HG02885 (cell line): Measurements from ENCODE around the gene PNCK.
"Not testable (repeated sequence)": the region's sequence is repeated elsewhere in the genome, so short reads cannot be mapped to it uniquely, and the experiment has no call there.

Experiments
- ATAC-seq: cut with Tn5 transposase; IDR thresholded peaks from one replicate; pipeline ENCODE4 v1.9.1; 2021; ENCODE audit warnings: mild to moderate bottlenecking; ENCODE audit not compliant: unreplicated experiment, poor library complexity

PNCK gene

DNA sequence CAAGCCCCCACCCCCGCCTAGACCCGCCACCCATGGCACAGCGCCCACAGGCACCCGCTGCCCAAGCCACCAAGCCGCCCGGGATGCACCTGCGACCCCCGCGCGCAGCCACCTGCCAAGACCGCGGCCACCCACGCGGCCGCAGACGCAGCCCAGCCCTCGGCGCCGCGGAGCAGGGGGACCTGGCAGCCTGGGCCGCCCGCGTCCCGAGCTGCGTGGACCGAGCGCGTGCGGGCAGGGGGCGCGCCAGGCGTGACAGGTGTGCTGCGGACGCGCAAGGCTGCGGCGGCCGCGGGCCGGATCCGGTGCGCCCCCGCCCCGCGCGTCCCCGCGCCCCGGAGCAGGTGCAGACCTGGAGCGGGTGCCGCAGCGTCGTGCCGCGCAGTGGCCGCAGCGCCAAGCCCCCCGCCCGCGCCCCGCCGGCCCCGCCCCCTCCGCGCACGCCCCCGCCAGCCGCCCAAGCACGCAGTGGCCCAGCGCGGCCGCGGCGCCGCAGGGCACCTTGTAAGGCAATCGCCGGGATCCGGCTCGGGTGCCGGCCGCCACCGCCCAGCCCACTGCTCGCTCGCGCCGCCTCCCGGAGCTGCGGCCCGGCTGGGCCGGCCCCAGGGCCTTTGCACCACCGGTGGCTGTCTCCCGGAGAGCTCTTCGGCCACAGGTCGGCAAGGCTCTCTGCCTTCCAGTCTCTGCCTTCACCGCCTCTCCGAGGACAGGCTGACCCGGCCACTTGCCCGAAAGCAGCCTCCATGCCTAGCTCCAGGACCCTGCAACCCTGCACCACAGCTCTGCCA lies at the start of gene PNCK:
Gene PNCK (minus strand): TSS at position 386 of the 791 bp plus-strand sequence. CDS start 737 bp downstream, outside the sequence.
- no peak for ATAC-seq

DNA sequence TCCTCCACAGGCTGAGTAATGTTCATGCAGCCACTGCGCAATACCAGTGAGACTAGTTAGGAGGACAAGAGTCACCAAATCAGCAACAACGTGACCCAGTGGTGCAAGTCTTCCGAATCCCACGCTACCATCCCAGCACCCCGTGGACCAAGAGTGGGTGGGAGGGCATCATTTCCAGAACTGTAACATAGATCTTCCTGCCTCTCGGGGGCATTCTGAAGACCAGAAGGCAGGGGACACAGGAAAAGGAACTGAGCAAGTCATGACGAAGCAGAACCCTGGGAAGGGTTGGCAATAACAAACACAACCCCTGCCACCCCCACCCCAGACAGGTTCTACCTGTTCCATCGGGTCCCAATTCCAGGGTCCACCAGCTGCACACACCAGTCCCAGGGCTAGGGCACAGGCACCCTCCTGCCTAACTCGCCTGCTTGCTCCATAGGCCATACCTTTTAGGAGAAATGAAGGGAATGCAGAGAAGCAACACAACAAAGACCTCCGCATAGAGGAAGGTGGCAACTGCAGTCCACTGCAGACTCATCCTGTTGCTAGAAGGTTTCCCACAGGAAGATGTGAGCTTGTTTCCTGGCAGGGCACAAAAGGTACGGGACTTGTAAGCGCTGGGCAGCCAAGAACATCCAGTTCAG lies 49.2 kb upstream of the PNCK start:
- no peak for ATAC-seq

DNA sequence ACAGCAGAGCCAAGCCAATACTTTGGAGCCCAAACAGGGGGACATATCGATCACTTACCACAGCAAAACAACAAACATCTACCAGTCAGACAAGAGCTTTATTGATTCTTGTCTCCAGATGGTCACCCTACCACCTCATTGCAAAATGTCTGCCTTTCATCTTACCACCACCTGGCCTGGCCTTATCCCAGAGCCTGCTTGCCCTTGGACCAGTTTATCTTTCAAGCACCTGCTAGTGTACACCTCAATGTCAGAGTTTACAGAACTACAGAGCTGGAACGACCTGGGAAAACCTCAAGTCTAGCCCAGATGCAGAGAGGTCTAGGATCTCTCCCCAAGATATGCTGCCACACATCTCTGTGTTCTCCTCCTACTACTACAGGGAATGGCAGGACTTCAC lies 46.1 kb upstream of the PNCK start:
- no peak for ATAC-seq

DNA sequence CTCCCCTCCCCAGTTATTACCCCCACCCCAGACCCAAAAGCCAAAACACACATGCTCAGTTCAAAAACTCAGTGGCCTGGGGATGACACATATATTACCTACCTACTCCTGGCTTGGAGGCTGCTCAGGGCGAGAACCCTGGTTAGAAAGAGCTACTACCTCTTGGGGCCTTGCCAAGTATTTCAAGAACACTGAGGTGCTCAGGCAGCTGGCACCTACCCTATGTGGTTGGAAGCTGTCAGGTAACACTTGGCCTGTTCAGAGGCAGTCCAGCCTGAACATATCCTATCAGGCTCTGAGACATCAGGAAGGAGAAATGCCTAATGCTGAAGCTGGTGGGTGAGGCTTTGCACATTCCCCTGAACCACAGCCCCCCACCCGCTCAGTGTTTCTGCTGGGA lies 45.6 kb upstream of the PNCK start:
- no peak for ATAC-seq

DNA sequence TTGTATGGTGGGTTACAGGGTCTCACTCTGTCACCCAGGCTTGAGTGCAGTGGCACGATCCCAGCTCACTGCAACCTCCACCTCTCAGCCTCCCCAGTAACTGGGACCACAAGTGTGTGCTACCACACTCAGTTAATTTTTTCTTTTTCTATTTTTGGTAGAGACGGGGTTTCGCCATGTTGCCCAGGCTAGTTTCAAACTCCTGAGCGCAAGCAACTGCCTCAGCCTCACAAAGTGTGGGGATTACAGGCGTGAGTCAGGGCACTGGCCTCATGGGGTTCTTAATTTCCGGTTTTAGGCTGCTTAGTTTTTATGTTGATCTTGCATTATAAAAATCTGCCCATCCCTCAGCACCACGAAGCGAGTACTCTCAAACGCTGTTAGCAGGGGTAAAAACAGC lies 43.8 kb upstream of the PNCK start:
- no peak for ATAC-seq

DNA sequence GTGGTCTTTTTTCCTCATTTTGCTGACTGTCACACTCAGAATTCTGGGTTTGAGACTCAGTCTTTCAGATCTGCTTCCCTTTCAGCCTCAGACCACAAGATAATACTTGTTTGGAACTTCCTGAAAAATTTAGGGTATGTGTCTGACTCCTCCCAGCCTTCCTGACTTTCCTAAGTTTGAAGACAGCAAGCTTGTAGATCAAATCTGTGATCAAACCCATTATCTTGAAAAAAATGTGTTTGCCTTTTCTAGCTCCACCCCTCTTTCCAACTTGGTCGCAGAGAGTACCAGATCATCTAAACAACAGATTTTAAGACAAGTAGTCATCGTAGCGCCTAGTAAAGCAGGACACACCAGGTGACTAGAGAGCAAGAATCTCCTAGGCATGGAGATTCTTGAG lies 40.6 kb upstream of the PNCK start:
- no peak for ATAC-seq

DNA sequence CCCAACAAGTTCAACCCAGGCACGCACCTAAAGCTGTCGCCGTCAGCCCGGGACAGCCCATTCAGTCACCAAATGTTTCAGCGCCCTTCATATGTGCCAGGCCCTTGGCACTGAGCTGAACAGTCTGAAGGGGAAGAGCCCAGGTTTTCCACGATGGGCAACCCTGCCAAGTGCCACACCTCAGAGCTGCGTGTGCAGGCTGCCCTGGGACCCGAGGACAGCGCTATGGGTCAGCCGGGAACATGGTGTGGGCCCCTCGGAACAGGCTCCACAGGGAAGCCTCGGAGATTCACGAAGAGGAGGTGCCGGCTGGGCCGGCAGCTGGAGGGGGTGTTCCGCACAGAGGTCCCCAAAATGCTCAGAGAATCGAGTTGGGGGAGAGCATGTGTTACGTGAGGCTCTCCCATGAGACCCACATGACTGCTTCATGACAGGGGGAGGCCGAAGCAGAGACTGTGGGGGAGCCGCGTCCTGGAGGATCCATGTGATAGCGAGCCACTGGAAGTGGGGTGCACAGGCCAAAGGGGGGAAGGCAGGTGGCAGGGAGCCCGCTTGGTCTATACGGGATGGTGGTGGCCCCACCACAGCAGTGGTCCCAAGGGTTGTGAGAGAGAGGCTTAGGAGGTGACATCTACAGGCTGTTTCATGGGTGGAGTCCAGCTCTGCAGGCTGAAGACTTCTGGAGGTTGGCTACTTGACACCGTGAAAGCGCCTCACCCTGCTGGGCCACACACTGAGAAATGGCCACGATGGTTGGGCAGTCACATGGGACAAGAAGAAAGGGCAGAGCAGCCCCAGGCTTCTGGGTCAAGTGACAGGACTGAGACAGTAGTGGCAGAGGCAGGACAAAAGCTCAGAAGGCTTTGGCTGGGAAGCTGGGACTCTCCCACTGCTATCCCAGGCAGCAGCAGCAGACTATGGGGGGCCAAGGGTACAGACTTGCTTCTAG lies 36.4 kb upstream of the PNCK start:
- ATAC-seq: no peak

DNA sequence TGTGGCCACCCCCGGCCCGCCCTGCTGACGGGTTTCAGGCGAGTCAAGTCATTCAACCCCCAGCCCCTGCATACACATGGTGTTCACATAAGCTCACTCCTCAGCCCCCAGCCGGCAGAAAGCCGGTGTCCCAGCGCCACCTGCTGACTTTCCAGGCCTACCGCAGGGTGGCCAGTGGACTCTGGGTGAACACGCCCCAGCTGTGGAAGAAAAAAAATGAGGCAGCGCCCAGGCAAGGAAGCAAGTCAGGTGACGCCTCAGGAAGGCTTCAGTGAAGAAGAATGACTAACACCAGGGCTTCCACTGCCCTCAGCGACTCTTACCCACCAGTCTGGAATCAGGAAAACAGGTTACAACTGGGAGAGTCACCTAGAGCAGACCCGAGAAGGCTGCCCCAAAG lies 34.8 kb upstream of the PNCK start:
- ATAC-seq: peak; percentile 49

DNA sequence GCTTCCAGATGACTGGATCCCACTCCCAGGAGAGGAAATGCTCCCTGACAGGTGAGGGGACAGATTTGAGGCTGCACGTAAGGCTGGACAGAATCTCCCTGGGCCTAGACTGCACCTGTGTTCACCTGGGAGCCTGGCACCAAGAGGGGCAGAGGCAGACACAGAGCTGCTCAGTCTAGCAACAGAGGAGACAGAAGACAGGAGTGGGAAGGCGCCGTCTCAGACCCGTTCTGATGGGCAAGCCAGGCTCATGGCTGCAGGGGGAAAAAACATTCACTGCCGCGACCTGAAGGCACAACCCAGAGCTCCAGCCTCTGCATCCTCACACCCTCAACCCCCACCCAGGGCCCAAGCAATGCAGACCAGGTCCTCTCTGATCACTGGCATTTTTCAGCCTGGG lies 33.8 kb upstream of the PNCK start:
- no peak for ATAC-seq

DNA sequence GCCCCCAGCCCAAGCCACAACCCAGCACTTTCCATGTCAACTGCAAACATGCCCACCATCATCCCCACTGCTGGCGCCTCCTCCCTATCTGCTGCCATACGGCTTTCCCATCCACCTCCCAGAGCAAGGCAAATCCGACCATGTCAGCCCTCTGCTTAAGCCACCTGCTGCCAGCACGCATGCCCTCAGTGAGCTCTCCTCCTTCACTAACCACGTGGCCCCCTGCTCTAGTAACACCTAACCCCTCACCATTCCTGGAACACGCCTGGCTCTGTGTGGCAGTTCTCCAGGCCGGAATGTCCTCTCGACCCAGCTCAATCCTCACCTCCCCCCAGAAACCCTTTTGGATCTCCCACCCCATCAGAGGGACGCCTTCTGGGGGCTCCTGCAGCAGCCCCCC lies 33.2 kb upstream of the PNCK start:
- ATAC-seq: no peak

DNA sequence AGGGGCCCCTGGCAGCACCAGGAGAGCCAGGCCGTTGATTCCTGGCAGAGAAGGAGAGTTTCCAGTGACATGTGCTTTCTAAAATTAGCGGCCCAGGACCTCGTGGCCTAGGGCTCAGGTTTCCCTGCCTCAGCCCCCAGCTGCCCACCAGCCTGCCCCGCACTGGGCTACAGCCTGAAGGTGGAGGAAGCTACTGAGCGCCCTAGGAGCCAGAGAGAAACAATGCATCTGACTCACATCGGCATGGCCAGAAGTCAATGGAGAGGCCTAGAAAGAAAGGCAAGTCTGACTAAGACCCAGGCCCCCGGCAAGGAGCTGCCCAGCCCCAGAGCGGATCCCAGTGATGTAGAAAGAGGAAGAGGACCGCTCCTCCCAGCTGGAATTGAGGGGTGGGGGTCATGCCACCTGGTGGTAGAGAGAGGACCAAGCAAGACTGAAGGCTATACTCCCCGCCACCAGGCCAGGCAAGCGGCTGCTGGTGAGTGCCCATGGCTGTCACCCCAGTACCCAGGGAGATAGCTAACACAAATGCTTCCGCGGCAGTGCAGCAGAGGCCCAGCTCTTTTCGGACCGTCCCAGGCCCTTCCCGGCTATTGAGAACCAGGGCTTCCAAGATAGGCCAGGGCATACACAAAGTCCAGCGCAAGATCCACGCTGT lies 31.9 kb upstream of the PNCK start:
- ATAC-seq: not testable (repeated sequence)

DNA sequence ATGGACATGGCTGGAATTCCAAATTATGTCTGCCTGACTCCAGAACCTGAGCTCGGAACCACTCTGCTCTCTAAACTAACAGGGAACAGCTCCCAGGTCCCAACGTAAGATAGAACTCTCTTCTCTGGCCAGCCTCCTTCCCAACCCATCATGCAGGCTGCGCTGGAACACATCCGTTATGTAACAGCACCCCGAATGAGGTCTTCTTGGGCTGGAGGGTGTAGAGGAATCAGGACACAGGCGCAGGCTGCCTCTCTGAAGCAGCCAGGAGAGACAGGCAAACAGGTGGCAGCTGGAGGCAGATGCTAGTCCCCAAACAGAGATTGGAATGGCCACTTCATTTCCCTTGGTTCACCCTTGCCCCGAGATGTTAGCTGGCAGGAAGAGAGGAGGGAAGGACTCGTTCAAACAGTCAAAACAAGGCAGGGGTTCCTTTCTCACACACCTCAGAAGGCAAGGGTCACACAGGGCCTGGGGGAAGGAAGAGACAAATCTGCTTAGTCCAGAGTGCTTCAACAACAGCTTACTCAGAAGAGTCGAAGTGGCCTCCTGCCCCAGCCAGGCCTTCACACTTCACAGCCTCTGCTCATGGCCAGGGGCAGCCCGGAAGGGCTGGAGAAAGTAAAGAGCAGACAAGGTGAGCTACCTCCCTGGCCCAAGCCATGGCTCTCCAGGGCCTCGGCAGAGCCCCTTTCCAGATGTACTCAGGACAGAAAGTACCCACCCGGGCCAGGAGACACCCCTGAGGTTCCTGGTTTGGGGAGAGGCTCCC lies 31.2 kb upstream of the PNCK start:
- ATAC-seq: not testable (repeated sequence)

DNA sequence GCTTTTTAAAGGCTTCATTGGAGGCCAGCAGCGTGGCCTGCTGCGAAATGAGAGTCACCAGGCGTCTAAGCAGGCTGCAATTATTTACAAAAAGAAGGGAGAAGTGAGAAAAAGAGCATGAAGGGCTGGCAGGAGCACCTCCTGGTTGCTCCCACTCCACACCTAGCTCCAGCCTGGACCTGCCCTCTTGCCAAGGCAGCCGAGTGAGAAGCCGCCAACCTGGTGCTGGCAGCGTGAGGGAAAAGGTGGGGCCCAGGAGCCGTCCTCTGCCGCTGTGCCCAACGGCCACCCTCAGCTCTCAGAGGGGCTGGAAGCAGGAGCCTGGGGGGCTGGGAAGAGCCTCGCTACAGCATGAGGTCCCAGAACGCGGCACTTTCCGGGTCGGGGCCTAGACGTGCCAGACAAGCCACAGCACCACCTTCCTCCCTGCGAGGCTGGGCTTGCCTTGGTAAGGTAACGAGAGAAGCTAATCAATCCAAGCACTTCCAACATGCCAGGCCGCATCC lies 30.5 kb upstream of the PNCK start:
- no peak for ATAC-seq

DNA sequence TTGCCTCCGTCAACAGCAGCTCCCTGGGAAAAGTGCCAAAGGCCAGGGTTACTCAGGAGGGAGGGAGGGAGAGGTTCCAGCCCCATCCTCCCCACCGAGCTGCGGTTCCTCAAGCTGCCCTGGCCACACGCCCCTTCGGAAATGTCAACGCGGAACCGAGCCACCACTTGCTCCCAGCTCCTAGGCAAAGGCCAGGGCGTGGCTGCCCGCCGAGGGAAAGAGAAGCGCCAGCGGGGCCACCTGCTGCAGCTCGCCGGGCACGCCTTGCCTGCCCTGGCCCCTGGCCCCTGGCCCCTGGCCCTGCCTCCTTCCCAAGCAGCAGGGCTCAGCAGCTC lies 29.4 kb upstream of the PNCK start:
- no peak for ATAC-seq

DNA sequence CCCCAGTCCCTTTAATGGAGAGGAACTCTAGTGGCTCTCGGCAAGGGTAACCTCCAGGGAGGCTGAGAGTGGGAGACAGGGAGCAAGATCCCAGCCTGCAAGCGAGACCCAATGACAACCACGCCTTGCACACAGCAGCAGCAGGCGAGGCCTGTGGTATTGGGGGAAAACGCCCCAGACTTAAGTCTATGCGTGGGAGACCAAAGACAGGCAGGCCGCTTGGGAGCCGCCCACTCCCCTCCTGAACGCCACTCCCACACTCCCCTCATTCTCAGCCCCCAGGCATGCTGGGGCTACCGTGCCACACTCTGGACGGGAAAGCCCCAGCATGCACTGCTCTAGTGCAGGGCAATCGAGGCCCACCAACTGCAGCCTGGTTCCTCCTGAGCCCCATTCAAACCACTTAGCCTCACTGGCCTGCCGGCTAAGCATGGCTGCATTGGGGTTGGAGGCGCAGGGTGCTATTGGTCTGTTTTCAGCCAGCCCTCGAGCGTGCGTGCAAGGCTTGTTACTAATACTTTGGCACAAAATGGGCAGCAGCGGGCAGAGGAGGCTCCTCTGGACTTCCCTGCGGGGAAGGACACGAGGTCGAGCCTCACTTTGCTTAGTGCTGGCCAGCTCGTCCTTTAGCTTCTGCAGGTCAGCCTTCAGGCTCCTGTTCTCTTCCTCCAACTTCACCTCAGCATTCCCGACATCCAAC lies 28.9 kb upstream of the PNCK start:
- no peak for ATAC-seq

DNA sequence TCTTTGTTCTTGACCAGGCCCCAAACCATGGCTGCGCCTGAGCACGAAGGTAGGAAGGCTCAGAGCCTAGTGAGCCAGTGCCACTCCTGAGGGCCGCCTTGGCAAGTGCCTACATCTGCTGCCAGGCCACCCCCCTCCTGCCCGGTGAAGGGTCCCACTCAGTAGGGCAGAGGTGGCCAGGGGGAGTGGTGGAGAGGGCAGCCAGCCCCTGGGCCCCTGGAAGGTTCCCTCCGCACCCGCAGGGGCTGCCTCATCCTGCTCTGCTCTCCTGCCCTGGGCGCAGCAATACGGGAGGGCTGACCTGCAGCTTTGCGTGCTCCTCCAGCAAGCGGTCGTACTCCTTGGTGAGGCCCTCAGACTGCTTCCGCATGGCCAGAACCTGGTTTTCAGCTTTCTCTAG lies 28.1 kb upstream of the PNCK start:
- no peak for ATAC-seq

DNA sequence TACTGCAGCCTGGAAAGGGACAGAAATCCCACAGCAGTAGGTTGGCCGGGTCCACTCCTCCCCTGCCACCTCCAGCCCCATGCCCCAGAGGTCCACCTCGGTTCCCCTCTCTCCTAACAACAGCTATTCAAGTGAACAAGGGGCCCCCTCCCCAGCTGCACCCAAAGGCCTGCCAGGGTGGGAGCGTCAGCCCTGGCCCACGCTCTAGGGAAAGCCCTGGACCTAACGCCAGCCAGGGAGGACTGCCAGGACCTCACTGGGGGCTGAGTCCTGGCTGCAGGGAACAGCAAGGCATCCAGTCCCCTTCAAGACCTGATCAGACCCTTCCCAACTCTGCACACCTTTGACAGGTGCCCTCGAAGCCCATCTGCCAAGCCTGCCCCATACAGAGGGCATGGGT lies 27.4 kb upstream of the PNCK start:
- no peak for ATAC-seq

DNA sequence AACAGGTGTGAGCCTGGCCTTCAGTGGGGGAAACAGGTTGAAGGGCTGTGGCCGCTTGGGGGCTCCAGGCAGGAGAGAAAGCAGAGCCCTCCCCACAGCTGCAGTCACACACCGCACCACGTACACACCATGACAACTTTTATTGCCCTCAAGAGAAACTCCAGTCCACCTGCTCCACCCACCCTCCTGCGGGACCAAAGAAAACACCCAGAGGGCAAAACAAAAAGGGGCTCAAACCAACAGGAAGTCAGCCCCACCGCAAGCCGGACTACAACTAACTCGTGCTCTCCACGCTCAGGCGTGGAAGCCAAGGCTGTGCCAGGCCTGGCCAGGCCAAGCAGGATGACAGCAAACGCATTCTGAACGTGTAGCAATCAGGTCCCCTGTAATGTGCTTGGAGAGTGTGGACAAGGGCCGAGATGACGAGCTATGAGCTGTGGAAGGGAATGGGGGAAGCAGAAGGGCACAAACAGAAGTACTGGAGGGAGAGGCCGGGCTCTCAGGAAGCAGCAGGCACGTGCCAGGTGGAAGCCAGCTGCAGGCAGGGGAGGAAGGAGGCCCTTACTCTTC lies 26.8 kb upstream of the PNCK start:
- no peak for ATAC-seq
